Transverse colon (tissue), 4 donors: ENCODE results near the gene SUSD3. TPM values are rescaled to one million over a fixed set of nuclear protein-coding genes. Genes with fewer than 3 reads are reported as not detected.

ENCODE experiments used
- DNase-seq: peaks from one replicate; pipeline ENCODE4 v3.0.0-alpha.2; 2019
- H3K27ac ChIP-seq, 4 donors: fragments of 200-600 bp; sonication (generic); 2 replicates each; pipeline ENCODE4 v1.5.1; 2016 to 2018; ENCODE audit warnings: inconsistent platforms in 4 of 4
- H3K27me3 ChIP-seq: fragments of 200-600 bp; sonication (generic); 2 replicates; pipeline ENCODE4 v1.5.1; 2017; ENCODE audit warnings: inconsistent platforms
- H3K36me3 ChIP-seq, 4 donors: fragments of 200-600 bp; sonication (generic); 2 replicates each; pipeline ENCODE4 v1.5.1; 2017 to 2019; ENCODE audit warnings: inconsistent platforms in 4 of 4
- H3K4me1 ChIP-seq, 4 donors: fragments of 200-600 bp; sonication (generic); 2 replicates each; pipeline ENCODE4 v1.5.1; 2017 to 2020; ENCODE audit warnings: inconsistent platforms in 4 of 4
- H3K4me3 ChIP-seq, 4 donors: fragments of 200-600 bp; sonication (generic); 1 replicate in 1 of 4; 2 replicates in 3 of 4; pipeline versions ENCODE4 v1.5.1 to v1.6.1; 2017 to 2019; ENCODE audit warnings: inconsistent platforms in 4 of 4
- H3K9me3 ChIP-seq, 2 donors: fragments of 200-600 bp; sonication (generic); 2 replicates each; pipeline ENCODE4 v1.5.1; 2017 to 2019; ENCODE audit warnings: inconsistent platforms in 2 of 2
- CTCF ChIP-seq, 5 experiments: fragments of 200-600 bp in 3 of 5; fragments of 450-650 bp in 2 of 5; sonication (generic) in 3 of 5; IDR thresholded peaks; 1 replicate in 2 of 5; 2 replicates in 3 of 5; pipeline ENCODE4 v1.5.1; 2016 to 2017; ENCODE audit warnings: antibody characterized with exemption in 5 of 5, inconsistent platforms in 3 of 5, mild to moderate bottlenecking in 2 of 5, moderate library complexity in 1 of 5
- EP300 ChIP-seq: sonication (generic); formaldehyde crosslinking; IDR thresholded peaks from one replicate; pipeline ENCODE4 v1.6.1; 2017; ENCODE audit warnings: antibody characterized with exemption, low read depth
- POLR2A ChIP-seq: fragments of 450-650 bp; IDR thresholded peaks from one replicate; pipeline ENCODE4 v1.6.1; 2016; ENCODE audit warnings: antibody characterized with exemption, mild to moderate bottlenecking, moderate library complexity
- POLR2AphosphoS5 ChIP-seq, 3 donors: sonication (generic); formaldehyde crosslinking; IDR thresholded peaks; one replicate each; pipeline ENCODE4 v1.6.1; 2016; ENCODE audit warnings: antibody characterized with exemption in 3 of 3
- WGBS, 2 donors: methylation state at CpG; one replicate each; pipeline ENCODE4 v1.1.5; 2018; ENCODE audit warnings: low coverage in 1 of 2; 5-methylcytosine and 5-hydroxymethylcytosine counted together
- in situ Hi-C, 4 donors: fragments of 200-750 bp; cut with MboI; loops; one replicate each; pipeline versions ENCODE4 v1.15.0 to v1.15.1; 2017; ENCODE audit warnings: low sequenced_read_pairs in 3 of 4, low pct_ligation_motif_present in 1 of 4, low pct_unique_long_range_greater_than_20kb in 1 of 4
- intact Hi-C: fragments of 100-400 bp; cut with DNase I; formaldehyde crosslinking; loops from one replicate; pipeline ENCODE4 v1.15.1; 2023; ENCODE audit warnings: low total_unique reads
- total RNA-seq, 4 donors: library from RNA; depleted of rRNA; stranded (reverse); fragments of >200 nt; gene quantifications; one replicate each; pipeline ENCODE4 v1.1.0, GENCODE V29; 2016

SUSD3 gene
- total RNA-seq, 4 donors from 2014 or later, result 1.9 to 2.7 TPM; not detected in 2

GRCh38 chr9:93128715-93129224 is 70.3 kb downstream of the SUSD3 start:
- Histone ChIP-seq H3K27me3 (no peaks in the 10 kb centered on the region), H3K27ac (peak overlapping the region; percentile 95 to 100 (median 96)), H3K9me3 (no peaks in the 10 kb centered on the region), H3K4me1 (peaks cover 41 to 75% (median 61%) of the 10 kb centered on the region in 4 donors), H3K4me3 (no peak overlapping the region), H3K36me3 (peaks cover 0 to 8% (median 0%) of the 10 kb centered on the region in 4 donors)
- in situ Hi-C loops, result no loop called here
- peak; percentile 7 for DNase-seq
- intact Hi-C loops, result no loop called here
- WGBS, 2 donors, result 90 to 100% methylated on average over 2 to 10 of the region's 10 CpGs
- TF ChIP-seq POLR2AphosphoS5 (IDR thresholded peaks at IDR 0.05), result no peak
- no peak for TF ChIP-seq CTCF (IDR thresholded peaks at IDR 0.05)
- no peak for TF ChIP-seq POLR2A
- TF ChIP-seq EP300, result no peak

GRCh38 chr9:93129286-93129685 is 70.8 kb downstream of the SUSD3 start:
- in situ Hi-C loops (no loop called here), intact Hi-C loops (no loop called here)
- Histone ChIP-seq H3K4me1 (peaks cover 41 to 75% (median 62%) of the 10 kb centered on the region in 4 donors), H3K4me3 (no peak overlapping the region), H3K27me3 (no peaks in the 10 kb centered on the region), H3K27ac (peak overlapping the region; percentile 95 to 100 (median 96)), H3K9me3 (no peaks in the 10 kb centered on the region), H3K36me3 (peaks cover 0 to 4% (median 0%) of the 10 kb centered on the region in 4 donors)
- peak; percentile 20 for DNase-seq
- WGBS, 2 donors, result 72% methylated on average over 8 of the region's 8 CpGs; no CpG with 5 or more reads in 1 of the 2 donors
- TF ChIP-seq POLR2AphosphoS5 (IDR thresholded peaks at IDR 0.05) (peak; percentile 13 to 25 (median 18)), CTCF (IDR thresholded peaks at IDR 0.05) (no peak)

GRCh38 chr9:93129691-93130500 is 71.4 kb downstream of the SUSD3 start:
- H3K4me1 ChIP-seq, result peaks cover 44 to 80% (median 67%) of the 10 kb centered on the region in 4 donors
- no peaks in the 10 kb centered on the region for H3K36me3 ChIP-seq
- 78% methylated on average over 9 of the region's 11 CpGs; no CpG with 5 or more reads in 1 of the 2 donors for WGBS, 2 donors
- in situ Hi-C loops (no loop called here), intact Hi-C loops (no loop called here)
- H3K4me3 ChIP-seq, result no peak overlapping the region
- H3K27ac ChIP-seq, result peak overlapping the region; percentile 95 to 100 (median 96)
- TF ChIP-seq POLR2A, result no peak
- TF ChIP-seq POLR2AphosphoS5 (IDR thresholded peaks at IDR 0.05), result peak in 1 of 3 donors; percentile 3
- no peaks in the 10 kb centered on the region for H3K27me3 ChIP-seq
- DNase-seq, result peak; percentile 12
- no peaks in the 10 kb centered on the region for H3K9me3 ChIP-seq

- intact Hi-C loops, result no loop called here
- TF ChIP-seq POLR2AphosphoS5 (IDR thresholded peaks at IDR 0.05) (peak in 2 of 3 donors; percentile 8 to 33), CTCF (IDR thresholded peaks at IDR 0.05) (no peak), POLR2A (no peak), EP300 (no peak)
- Histone ChIP-seq H3K9me3 (no peaks in the 10 kb centered on the region), H3K4me3 (no peak overlapping the region), H3K27me3 (no peaks in the 10 kb centered on the region), H3K36me3 (no peaks in the 10 kb centered on the region), H3K27ac (peak overlapping the region; percentile 95 to 100 (median 96)), H3K4me1 (peaks cover 51 to 87% (median 76%) of the 10 kb centered on the region in 4 donors)
- DNase-seq, result peak; percentile 44
- in situ Hi-C loops, result no loop called here
- WGBS, 2 donors, result 80% methylated on average over 14 of the region's 15 CpGs; no CpG with 5 or more reads in 1 of the 2 donors
Measured at GRCh38 chr9:93130861-93131481, 72.5 kb downstream of the SUSD3 start.
